Skeletal muscle satellite cell (primary cell): Measurements from ENCODE around the gene ANK2.

Experiments used
- H3K27me3 ChIP-seq: 2 replicates; pipeline ENCODE4 v1.7.0; 2013; ENCODE audit warnings: low read length; ENCODE audit not compliant: control insufficient read depth, insufficient read depth
- H3K36me3 ChIP-seq: 2 replicates; pipeline ENCODE4 v1.7.0; 2013; ENCODE audit warnings: mild to moderate bottlenecking, control low read depth, low read length; ENCODE audit not compliant: insufficient read depth
- H3K4me1 ChIP-seq: 2 replicates; pipeline ENCODE4 v1.7.0; 2013; ENCODE audit warnings: low read length; ENCODE audit not compliant: control insufficient read depth, insufficient read depth
- H3K4me2 ChIP-seq: 2 replicates; pipeline ENCODE4 v1.7.0; 2013; ENCODE audit warnings: mild to moderate bottlenecking, low read length
- H3K4me3 ChIP-seq: 2 replicates; pipeline ENCODE4 v1.7.0; 2013; ENCODE audit warnings: low read length
- H3K9ac ChIP-seq: 2 replicates; pipeline ENCODE4 v1.7.0; 2013; ENCODE audit warnings: mild to moderate bottlenecking, low read depth, low read length, moderate library complexity
- H3K9me3 ChIP-seq: replicated peaks from 2 replicates; pipeline ENCODE4 v1.7.0; 2013; ENCODE audit warnings: mild to moderate bottlenecking, control low read depth, low read length

Gene ANK2

DNA sequence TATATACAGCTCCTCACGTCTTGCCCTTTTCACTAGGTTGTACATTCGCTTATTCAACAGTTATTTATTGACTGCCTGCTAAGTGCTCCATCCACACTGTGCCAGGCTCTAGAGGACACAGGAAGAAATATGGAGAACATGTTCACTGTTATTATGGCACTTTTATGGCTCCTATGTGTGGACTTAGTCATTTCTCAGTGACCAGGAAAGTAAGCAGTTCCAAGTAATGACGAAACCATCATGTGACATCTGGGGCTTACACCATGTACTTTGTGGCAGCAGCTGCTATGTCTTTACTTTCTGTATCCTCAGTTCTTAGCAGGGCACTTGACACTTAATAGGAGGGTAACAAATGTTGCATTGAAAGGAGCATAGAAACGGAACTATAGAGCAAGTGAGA is 278.0 kb downstream of the ANK2 start:
- H3K9me3 ChIP-seq: no peaks in the 10 kb centered on the region
- H3K36me3 ChIP-seq: no peaks in the 10 kb centered on the region
- no peaks in the 10 kb centered on the region for H3K27me3 ChIP-seq
- H3K9ac ChIP-seq: no peak overlapping the region
- peaks cover 5% of the 10 kb centered on the region for H3K4me1 ChIP-seq
- no peak overlapping the region for H3K4me3 ChIP-seq
- H3K4me2 ChIP-seq: no peak overlapping the region

DNA sequence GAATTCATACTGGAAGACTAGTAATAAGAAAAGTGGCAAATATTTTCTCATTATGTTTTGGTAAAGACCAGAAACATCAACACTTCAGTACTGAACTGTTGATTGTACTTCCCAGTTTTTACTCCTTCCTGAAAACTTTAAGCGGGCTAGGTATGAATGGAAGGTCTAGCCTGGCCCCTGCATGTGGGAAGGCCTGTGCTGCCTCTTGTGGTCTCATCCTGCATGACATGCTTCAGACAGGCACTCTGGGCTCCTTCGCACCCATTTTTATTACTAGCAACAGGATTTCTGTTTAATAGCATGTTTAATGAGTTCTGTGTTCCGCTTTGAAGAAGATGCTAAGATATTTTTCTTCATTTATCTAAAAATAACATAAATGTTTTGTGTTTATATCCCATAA is 279.1 kb downstream of the ANK2 start:
- Histone ChIP-seq H3K4me1 (peaks cover 5% of the 10 kb centered on the region), H3K27me3 (no peaks in the 10 kb centered on the region), H3K4me2 (no peak overlapping the region), H3K9me3 (no peaks in the 10 kb centered on the region), H3K9ac (no peak overlapping the region), H3K36me3 (no peaks in the 10 kb centered on the region), H3K4me3 (no peak overlapping the region)

DNA sequence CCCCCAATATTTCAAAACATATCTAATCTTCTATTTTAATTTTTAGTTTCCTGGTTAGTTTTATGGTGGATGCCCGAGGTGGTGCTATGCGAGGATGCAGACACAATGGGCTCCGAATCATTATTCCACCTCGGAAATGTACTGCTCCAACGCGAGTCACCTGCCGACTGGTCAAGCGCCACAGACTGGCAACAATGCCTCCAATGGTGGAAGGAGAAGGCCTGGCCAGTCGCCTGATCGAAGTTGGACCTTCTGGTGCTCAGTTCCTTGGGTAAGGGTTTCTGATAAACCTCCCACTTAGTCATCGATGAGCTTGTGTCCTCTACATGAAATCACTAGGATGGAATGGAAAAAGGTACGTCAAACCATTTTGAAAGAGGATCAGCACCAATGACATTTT is 280.7 kb downstream of the ANK2 start:
- Histone ChIP-seq H3K27me3 (no peaks in the 10 kb centered on the region), H3K4me1 (peaks cover 5% of the 10 kb centered on the region), H3K4me3 (no peak overlapping the region), H3K9ac (no peak overlapping the region), H3K36me3 (no peaks in the 10 kb centered on the region), H3K4me2 (no peak overlapping the region), H3K9me3 (no peaks in the 10 kb centered on the region)

DNA sequence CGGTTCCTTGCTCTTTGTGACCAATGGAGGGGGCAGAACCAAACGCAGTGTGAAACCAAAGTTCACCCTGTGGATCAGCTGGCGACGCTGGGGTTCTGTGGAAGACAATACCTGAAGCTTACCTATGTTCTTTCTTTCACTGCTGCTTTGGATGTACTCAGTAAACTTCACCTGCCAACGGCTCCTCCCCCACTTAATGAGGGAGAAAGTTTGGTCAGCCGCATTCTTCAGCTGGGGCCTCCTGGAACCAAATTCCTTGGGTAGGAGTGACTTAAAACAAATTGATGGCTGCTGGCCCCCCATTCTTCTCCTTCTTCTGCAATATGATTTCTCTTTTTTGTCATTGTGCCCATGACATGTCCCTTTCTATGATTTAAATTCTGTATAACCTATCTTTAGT is 282.4 kb downstream of the ANK2 start:
- no peak overlapping the region for H3K4me2 ChIP-seq
- H3K4me3 ChIP-seq: no peak overlapping the region
- H3K4me1 ChIP-seq: peaks cover 5% of the 10 kb centered on the region
- H3K36me3 ChIP-seq: no peaks in the 10 kb centered on the region
- no peaks in the 10 kb centered on the region for H3K9me3 ChIP-seq
- no peak overlapping the region for H3K9ac ChIP-seq
- no peaks in the 10 kb centered on the region for H3K27me3 ChIP-seq

DNA sequence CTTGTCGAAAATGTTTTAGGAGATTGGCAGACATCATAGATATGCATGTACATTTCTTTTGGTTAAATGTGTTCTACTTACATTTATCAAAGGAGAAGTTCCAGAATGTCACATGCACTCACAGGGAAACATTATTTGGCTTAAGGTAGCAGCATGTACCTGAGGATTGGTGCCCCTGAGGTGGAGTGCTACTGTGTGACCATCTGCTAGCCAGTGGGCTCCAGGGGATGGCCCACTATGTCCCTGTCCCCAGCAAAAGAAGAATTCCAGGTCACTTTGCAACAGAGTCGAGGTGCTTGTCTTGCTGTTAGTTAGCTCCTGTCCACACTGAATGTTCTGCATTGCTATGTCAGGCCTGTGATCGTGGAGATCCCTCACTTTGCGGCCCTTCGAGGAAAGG is 283.2 kb downstream of the ANK2 start:
- Histone ChIP-seq H3K4me1 (no peaks in the 10 kb centered on the region), H3K9ac (no peak overlapping the region), H3K27me3 (no peaks in the 10 kb centered on the region), H3K36me3 (no peaks in the 10 kb centered on the region), H3K4me3 (no peak overlapping the region), H3K4me2 (no peak overlapping the region), H3K9me3 (no peaks in the 10 kb centered on the region)

DNA sequence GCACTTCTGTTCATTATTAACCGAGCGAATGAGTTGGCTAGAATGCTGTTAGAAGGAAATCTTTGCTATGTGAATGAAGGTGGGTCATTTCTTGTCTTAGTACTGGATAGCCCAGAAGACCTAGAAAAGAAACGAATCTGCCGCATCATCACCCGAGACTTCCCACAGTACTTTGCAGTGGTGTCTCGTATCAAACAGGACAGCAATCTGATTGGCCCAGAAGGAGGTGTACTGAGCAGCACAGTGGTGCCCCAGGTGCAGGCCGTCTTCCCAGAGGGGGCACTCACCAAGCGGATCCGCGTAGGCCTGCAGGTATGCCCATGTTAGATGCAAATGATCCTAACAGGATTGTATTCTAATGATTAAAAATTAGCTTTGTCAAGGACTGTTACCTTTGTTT is 286.3 kb downstream of the ANK2 start:
- Histone ChIP-seq H3K4me1 (no peaks in the 10 kb centered on the region), H3K36me3 (no peaks in the 10 kb centered on the region), H3K9ac (no peak overlapping the region), H3K27me3 (no peaks in the 10 kb centered on the region), H3K4me3 (no peak overlapping the region), H3K9me3 (no peaks in the 10 kb centered on the region), H3K4me2 (no peak overlapping the region)

DNA sequence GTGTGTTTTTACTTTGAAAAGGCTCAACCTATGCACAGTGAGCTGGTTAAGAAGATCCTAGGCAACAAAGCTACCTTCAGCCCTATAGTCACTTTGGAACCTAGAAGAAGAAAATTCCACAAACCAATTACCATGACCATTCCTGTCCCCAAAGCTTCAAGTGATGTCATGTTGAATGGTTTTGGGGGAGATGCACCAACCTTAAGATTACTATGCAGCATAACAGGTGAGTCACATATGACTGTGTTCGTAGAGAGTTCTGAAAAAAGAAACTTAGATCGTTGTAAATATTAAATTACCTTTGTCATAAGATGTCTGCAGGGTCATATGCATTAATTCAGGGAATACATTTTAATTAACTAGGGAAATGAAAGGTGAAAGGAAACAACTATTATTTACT is 287.1 kb downstream of the ANK2 start:
- Histone ChIP-seq H3K9ac (no peak overlapping the region), H3K4me1 (no peaks in the 10 kb centered on the region), H3K9me3 (no peaks in the 10 kb centered on the region), H3K36me3 (no peaks in the 10 kb centered on the region), H3K4me2 (no peak overlapping the region), H3K27me3 (no peaks in the 10 kb centered on the region), H3K4me3 (no peak overlapping the region)

DNA sequence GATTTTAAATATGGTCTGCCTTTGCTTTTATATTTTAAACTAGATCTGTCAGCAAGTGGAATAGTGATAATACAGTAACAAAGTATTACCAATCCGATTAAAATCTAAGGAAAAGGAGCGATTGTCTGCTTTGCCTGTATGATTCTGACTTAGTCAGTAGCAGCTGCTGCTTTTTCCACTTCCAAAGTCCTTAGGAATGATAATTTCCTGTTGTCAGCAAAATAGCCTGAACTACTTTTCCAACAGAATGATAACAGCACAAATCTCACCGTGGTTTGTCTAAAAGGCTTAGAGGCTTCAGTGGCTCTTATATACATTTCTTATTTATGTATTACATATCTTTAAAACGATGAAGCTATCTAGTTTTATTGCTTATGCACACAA is 290.0 kb downstream of the ANK2 start:
- Histone ChIP-seq H3K4me1 (no peaks in the 10 kb centered on the region), H3K36me3 (no peaks in the 10 kb centered on the region), H3K4me3 (no peak overlapping the region), H3K9me3 (no peaks in the 10 kb centered on the region), H3K27me3 (no peaks in the 10 kb centered on the region), H3K4me2 (no peak overlapping the region), H3K9ac (no peak overlapping the region)

DNA sequence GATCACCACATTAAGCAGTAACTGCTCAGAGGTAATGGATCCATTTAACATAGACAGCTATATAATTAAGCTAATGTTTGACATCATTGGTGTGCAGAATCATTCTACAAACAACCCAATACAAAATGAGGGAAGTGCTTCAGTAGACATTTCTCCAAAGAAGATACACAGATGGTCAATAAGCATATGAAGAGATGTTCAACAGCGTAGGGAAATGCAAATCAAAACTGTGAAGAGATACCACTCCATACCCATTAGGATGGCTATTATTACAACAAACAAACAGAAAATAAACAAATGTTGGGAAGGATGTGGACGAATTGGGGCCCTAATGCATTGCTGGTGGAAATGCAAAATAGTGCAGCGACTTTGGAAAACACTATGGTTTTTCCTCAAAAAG is 294.6 kb downstream of the ANK2 start:
- Histone ChIP-seq H3K4me1 (no peaks in the 10 kb centered on the region), H3K4me3 (no peak overlapping the region), H3K36me3 (no peaks in the 10 kb centered on the region), H3K27me3 (no peaks in the 10 kb centered on the region), H3K4me2 (no peak overlapping the region), H3K9ac (no peak overlapping the region), H3K9me3 (no peaks in the 10 kb centered on the region)

DNA sequence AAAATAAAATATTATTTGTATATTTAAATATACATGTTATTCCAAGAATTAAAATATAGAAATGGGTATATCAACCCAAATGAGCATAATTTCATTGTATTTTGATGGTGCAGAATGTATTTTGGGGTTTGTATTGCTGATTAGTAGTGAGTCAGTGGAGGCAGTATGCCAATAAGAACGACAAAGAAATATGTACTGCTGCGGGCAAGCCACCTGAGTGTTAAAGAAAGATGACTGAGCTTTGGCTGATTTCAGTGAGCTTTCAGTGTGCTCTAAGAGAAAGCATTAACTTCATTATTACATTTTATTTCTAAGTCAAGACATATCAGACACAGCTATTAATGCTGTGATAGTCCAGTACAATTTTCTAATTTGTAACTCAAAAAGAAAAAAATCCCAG is 297.8 kb downstream of the ANK2 start:
- Histone ChIP-seq H3K27me3 (no peaks in the 10 kb centered on the region), H3K9ac (no peak overlapping the region), H3K4me1 (no peaks in the 10 kb centered on the region), H3K36me3 (no peaks in the 10 kb centered on the region), H3K4me3 (no peak overlapping the region), H3K9me3 (no peaks in the 10 kb centered on the region), H3K4me2 (no peak overlapping the region)

DNA sequence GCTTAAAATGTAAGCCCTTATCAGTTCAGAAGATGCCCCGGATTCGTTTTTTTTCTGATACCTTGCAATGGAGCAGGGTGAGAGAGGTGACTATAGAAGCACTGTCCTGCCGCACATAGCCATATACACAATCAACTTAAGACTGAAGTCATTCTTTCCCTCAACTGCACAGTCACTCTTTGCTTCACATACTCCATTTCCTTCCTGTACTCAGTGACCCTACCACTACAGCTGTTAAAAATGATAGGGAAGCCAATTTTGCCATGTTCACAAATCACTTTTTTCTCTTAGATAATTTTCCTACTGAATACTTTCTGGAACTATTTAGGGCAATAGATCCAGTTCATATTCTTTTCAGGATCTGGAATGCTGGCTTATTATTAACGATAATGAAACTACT is 300.0 kb downstream of the ANK2 start:
- no peak overlapping the region for H3K4me2 ChIP-seq
- no peak overlapping the region for H3K9ac ChIP-seq
- H3K4me3 ChIP-seq: no peak overlapping the region
- no peaks in the 10 kb centered on the region for H3K4me1 ChIP-seq
- no peaks in the 10 kb centered on the region for H3K27me3 ChIP-seq
- no peaks in the 10 kb centered on the region for H3K9me3 ChIP-seq
- no peaks in the 10 kb centered on the region for H3K36me3 ChIP-seq

DNA sequence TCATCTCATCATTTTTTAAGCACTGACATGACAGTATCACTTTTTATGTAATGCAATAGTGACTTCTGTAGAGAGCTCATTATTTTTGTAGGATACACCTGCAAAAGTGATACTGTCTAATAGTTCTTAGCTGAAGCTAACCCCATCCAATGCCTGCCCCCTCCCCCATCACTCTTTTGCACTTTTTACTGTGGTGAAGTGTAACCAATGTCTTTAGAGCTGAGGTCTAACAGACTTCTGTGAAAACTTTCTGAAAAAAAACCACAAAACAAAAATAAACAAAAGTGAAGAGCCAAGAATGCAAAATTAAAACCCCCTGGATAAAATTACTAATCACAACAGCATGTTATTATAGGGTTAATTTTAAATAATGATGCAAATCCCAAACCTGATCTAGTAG is 301.1 kb downstream of the ANK2 start:
- Histone ChIP-seq H3K27me3 (no peaks in the 10 kb centered on the region), H3K4me1 (peaks cover 8% of the 10 kb centered on the region), H3K9ac (no peak overlapping the region), H3K4me3 (no peak overlapping the region), H3K9me3 (no peaks in the 10 kb centered on the region), H3K36me3 (no peaks in the 10 kb centered on the region), H3K4me2 (no peak overlapping the region)
